Measurements from ENCODE around the gene C22orf23.

The C22orf23 gene

DNA sequence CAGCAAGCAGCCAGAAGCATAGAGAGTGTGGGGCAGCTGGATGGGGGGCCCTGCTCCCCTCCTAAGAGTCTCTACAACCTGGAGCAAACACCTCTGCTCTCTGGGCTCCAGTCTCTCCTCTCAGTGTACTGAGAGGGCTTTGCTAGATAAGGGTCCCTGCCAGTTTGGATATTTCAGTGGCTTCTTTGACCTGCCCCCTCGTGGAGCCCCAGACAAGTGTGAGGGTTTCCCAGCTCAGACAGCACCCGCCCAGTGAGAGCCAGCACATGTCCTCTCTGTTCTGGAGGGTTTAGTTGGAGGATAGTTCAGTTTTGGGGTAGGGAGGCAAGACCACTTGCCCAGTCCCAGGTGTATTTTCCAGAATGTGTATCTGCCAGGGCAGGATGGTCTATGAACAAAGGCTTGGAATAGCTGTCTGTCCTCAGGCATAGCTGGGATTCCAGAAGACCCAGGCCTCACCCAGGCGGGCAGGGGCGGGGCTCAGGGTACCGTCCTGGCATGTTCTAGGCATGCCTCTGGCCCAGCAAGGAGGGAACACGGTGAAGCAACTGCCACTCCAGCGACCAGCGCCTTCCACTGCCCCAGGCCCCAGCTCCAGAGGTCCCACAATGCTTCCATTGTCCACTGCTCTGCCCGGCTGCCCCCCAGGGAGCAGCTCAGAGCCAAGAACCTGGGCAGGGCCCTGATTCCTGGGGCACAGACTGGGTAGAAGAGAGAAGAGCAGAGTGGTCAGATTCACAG is 54.8 kb downstream of the C22orf23 start:
- DNase-seq (ENCODE audit: low read depth, low spot score): no peak

DNA sequence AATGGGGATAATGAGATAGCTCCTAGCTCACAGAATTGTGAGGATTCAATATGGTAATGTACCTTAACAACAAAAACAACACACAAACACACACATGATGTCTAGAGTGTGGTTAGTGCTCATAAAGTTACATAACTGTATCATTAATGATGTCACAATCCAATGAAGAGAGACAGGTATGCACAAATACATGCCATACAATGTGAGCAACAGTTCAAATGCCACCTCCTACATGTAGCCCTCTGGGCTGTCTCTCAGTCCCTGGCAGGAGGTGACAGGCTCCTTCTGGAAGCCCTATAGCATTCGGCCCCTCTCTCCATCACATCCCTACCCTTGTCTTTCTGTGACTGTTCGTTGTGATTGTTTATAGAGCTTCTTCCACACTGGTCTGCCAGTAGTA is 55.6 kb downstream of the C22orf23 start:
- no peak for DNase-seq (ENCODE audit: low read depth, low spot score)

DNA sequence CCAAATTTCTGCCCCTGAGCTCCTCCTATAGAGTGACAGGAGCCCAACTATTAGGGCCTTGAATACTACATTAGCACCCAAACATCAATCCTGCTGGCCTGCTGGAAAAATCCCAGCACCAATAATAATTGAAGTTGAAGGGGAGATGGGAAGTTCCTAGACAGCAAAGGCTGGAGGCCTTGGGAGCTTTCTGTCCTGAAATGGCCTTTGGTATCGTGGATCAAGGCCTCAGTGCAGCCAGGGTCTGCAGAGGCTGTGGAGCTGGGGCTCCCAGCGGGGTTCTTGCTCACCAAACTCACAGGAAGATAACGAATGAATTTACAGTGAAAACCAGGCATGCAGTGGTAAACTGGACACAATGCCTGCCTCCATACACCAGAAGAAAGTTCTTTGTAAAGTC is 56.5 kb downstream of the C22orf23 start:
- no peak for DNase-seq (ENCODE audit: low read depth, low spot score)

DNA sequence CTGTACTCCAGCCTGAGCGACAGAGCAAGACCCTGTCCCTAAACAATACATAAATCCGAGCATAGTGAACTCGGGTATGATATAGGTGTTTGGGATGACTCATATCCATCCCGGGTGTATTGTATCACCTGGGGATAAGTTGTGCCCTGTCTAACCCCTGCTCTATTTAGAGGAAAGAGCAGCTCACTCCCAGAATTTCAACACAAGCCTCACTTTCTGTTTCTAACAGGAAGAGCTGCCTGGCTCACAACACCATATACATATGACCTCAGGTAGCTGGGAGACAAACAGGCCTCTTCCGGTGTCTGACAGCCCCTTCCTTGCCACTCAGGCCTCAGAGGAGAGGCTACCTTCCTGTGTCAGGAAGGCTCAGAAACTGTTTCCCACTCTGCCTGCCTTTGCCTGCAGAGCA is 57.2 kb downstream of the C22orf23 start:
- DNase-seq (ENCODE audit: low read depth, low spot score): no peak

DNA sequence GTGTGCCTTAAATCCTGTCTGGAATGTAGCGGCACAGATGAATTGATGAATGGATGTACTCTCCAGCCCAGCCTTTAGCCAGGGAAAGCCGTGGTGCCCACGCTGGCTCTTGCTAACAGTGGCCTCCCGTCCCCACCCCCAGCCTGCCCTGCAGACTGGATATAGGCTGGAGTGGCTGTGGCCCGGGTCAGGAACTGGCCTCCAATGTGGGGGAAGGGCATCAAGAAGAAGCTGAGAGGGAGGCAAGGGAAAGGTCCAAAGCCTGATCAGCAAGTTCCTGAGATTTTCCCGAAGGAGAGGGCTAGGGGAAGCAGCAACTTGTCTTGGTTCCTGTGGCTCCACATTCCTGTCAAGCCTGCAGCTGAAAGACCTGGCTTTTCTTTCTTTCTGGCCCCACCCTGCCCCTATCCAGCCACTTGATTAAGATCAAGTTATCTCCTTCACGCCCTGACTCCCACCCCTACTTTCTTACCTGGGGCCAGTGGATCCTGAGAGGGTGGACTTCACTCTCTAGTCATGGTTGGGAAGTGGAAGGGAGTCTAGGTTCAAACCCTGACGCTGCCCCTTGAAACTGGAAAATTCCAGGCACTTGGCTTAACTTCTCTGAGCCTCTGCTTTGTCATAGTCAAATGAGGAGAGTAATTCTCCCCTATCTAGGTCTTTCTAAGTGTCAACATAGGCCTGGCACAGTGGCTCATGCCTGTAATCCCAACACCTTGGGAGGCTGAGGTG is 58.3 kb downstream of the C22orf23 start:
- no peak for DNase-seq (ENCODE audit: low read depth, low spot score)

DNA sequence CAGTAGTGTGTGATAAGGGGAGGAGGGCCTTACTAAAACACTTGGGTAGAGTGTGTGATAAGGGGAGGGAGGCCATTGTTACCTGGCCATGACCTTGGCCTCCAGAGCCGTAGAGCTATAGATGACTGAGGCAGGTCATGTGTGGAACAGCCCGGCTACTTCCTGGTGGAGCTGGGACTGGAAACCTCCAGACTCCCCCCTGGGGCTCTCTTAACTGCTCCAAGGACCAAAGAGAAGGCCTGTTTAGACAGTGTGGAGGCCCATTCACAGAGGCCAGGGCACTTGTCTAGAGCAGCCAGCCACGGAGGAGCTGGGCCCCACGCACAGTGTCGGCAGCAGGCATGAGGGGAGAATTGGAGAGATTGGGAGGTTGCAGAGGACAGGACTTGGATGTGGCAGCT is 59.8 kb downstream of the C22orf23 start:
- DNase-seq (ENCODE audit: low read depth, low spot score): no peak
